Measurements from ENCODE around the gene CYP2W1.
"Not testable (repeated sequence)": the region's sequence is repeated elsewhere in the genome, so short reads cannot be mapped to it uniquely, and the experiment has no call there.

CYP2W1 gene

GRCh38 chr7:983004-983615 lies at the start of gene CYP2W1:
TSS of gene CYP2W1 (plus strand) at chr7:983181. CDS start at chr7:983212, 31 bp downstream.
- no peak for DNase-seq (ENCODE audit: low read depth)

- no peak for DNase-seq (ENCODE audit: low read depth)
Measured at GRCh38 chr7:934469-935163, 48.4 kb upstream of the CYP2W1 start.

- DNase-seq (ENCODE audit: low read depth), result no peak
Measured at GRCh38 chr7:935164-935873, 47.7 kb upstream of the CYP2W1 start.

GRCh38 chr7:935874-936385 lies 47.1 kb upstream of the CYP2W1 start:
- DNase-seq (ENCODE audit: low read depth), result no peak

GRCh38 chr7:936386-937054 lies 46.5 kb upstream of the CYP2W1 start:
- DNase-seq (ENCODE audit: low read depth), result no peak

- no peak for DNase-seq (ENCODE audit: low read depth)
Measured at GRCh38 chr7:937856-938484, 45.0 kb upstream of the CYP2W1 start.

- DNase-seq (ENCODE audit: low read depth), result no peak
Measured at GRCh38 chr7:938546-939185, 44.3 kb upstream of the CYP2W1 start.

- DNase-seq (ENCODE audit: low read depth), result no peak
Measured at GRCh38 chr7:939843-940242, 43.1 kb upstream of the CYP2W1 start.

GRCh38 chr7:940599-941408 lies 42.2 kb upstream of the CYP2W1 start:
- no peak for DNase-seq (ENCODE audit: low read depth)

GRCh38 chr7:943793-944192 lies 39.2 kb upstream of the CYP2W1 start:
- DNase-seq (ENCODE audit: low read depth), result not testable (repeated sequence)

GRCh38 chr7:944744-945143 lies 38.2 kb upstream of the CYP2W1 start:
- DNase-seq (ENCODE audit: low read depth), result no peak

- no peak for DNase-seq (ENCODE audit: low read depth)
Measured at GRCh38 chr7:945147-945555, 37.8 kb upstream of the CYP2W1 start.

- DNase-seq (ENCODE audit: low read depth), result no peak
Measured at GRCh38 chr7:945556-946255, 37.3 kb upstream of the CYP2W1 start.

GRCh38 chr7:946256-946996 lies 36.6 kb upstream of the CYP2W1 start:
- no peak for DNase-seq (ENCODE audit: low read depth)

- DNase-seq (ENCODE audit: low read depth), result no peak
Measured at GRCh38 chr7:947391-948210, 35.4 kb upstream of the CYP2W1 start.

- DNase-seq (ENCODE audit: low read depth), result no peak
Measured at GRCh38 chr7:949021-949934, 33.7 kb upstream of the CYP2W1 start.

GRCh38 chr7:951881-952547 lies 31.0 kb upstream of the CYP2W1 start:
- no peak for DNase-seq (ENCODE audit: low read depth)
